ENCODE measurements around the gene ASIC5. TPM values are rescaled to one million over a fixed set of nuclear protein-coding genes. Genes with fewer than 3 reads are reported as not detected.
"Not testable (repeated sequence)": the region's sequence is repeated elsewhere in the genome, so short reads cannot be mapped to it uniquely, and the experiment has no call there.

The ASIC5 gene
- total RNA-seq, 1 experiment from 2014 or later, result not detected

DNA sequence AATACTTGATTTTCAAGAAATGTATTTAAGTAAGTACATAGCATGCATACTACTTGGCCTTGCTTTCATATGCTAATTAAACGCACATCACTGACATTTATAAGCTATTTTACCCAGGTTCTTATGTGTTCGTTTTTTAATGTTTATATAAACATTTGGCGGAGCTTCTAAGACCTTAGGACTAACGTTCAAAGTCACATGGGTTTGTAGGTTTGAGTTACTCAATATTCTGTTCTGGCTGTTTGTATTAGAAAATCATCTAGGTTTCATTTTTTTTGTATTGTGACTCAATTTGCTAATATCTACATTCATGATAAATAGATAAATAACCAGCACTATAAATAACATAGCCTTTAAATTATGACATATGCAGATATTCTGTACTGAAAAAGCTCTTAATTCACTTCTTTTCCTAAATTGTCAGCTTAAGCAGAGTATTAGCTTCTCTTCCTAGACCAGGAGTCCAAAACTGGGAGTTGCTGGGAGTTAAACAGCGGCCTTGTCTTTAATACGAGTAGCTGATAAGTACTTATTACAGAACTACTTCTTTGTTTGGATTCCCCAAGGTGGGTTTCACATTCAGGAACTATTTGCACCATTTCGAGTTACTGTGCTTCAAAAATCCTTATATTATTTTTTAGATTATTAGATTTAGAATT is 65.3 kb downstream of the ASIC5 start:
- DNase-seq (ENCODE audit: low spot score), result no peak

DNA sequence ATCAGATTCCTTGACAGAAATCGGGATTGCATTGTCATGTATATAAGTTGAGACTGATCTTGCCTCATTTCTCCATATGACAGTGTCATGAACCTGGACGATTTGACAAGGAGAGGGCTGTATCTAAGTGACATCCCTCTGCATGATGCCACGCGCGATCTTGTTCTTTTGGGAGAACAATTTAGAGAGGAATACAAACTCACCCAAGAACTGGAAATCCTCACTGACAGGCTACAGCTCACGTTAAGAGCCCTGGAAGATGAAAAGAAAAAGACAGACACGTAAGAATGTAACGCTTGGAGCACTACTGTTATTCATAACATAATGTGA is 66.3 kb downstream of the ASIC5 start:
- no peak for DNase-seq (ENCODE audit: low spot score)

DNA sequence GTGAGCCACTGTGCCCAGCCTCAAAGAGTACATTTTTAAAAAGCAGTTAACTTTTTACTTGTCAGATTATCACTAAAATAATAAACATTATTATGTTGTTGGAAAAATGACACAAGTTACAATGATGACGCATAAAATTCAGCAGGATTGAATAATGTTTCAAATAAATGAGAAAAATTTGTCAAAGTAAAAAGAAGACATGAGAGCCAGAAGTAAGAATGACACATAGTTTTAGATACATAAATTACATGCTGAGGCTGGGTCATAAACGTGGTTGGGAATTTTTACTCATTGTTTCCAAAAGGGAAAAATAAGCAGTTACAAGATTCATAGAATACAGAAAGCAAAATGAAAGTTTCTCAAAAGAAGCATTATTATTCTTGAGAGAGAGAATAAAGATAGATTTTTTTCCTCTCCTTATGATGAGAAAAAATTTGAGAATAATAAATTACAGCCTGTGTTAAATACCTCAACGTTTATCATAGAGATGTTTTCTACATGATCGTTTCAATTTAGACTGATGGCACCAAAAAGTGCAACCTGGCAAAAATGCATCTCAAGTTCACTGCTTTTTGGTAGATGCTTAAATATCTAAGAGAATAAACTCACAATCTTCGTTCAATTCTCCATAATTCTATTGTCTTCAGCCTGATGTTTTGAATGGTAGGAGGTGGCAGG is 66.8 kb downstream of the ASIC5 start:
- DNase-seq (ENCODE audit: low spot score), result no peak

DNA sequence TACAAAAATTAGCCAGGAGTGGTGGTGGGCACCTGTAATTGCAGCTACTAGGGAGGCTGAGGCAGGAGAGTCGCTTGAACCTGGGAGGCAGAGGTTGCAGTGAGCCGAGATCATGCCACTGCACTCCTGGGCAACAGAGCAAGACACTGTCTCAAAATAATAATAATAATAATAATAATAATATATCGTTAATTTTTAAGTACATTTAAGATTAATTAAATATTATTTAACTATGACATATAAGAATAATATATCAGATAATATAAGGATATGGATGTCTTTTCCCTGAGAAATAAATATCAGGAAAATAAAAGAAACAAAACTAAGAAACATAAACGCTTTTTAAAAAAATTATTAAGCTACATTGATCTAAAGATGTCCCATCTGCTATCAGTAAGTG is 68.5 kb downstream of the ASIC5 start:
- not testable (repeated sequence) for DNase-seq (ENCODE audit: low spot score)

DNA sequence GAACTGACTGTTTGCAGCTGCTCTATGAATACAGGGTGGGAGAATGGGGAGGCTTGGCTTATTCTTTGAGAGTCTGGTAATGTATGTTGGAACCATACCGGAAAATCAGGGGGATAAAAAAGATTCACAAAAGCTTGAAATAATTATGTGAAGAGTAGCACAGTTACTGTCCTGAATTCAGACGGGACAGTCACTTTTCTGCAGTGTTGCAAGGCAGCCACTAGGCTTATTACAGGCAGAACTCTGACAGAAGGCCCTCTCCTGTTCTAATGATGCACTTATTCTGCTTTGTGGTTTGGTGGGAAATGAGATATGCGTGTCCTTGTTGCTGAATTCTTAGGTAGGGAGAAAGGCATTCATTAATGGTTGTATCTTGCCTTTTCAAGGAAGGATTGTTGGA is 70.1 kb downstream of the ASIC5 start:
- peak; percentile 79 for DNase-seq (ENCODE audit: low spot score)

DNA sequence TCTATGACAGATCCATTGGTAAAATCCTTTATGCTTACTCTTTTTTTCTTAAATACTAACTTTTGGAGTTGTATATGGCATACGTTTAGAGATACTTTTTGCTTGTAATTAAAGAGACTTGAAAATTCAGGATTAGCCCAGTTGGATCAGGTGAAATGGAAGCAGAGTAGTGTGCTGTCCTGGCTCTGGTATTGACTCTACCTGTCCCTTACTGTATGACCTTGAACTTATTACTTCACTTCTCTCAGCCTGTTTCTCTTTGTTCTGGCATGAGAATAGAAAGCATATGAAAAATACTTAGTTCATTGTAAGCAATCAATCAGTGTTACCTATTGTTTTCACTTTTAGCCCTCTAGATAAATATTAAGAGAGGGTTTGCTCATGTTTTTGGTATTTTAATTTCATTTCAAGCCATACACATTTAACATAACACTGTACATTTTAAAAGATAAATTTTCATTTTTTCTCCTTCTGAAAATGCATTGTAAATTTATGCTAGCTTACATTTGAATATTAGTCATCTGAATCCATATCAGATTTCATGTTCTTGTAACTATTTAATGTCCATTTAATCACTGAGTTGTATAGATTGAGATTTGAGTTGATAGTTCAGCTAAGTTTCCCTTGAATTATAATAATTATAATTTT is 71.4 kb downstream of the ASIC5 start:
- no peak for DNase-seq (ENCODE audit: low spot score)

DNA sequence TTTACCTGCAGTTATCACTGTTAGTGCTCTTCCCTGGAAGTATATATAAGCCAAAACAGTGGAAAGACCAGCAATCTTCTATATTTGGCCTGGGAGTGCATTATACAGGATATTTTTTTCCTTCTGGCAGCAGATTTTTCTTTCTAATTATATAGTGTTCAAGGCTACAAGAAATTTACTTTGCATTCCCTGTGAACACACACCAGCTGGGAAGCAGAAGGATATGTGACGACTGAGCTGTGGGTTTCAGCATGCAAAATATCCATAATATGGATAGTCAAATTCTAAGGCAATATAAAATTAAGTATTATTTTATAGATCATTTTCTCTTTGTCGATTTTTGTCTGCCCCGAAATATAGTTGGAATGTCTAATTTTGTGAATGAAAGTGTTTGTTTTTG is 76.1 kb downstream of the ASIC5 start:
- DNase-seq (ENCODE audit: low spot score), result no peak

DNA sequence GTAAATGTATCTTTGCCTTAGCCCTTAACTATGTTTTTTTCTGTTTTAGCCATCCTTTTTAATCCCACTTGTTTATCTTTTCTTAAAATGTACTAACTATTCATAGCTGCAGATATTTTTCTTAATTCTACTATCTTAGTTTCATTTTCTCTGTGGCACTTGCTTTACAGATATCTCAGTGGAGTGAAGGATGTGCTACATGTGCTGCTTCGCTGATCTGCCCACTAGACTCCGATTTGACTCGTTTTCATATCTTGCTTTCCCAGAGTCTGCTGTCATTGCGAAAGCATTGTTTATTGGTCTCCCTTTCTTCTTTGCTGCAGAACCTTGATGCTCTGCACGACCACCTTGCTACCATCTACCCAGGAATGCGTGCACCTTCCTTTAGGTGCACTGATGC is 76.7 kb downstream of the ASIC5 start:
- DNase-seq (ENCODE audit: low spot score), result no peak

DNA sequence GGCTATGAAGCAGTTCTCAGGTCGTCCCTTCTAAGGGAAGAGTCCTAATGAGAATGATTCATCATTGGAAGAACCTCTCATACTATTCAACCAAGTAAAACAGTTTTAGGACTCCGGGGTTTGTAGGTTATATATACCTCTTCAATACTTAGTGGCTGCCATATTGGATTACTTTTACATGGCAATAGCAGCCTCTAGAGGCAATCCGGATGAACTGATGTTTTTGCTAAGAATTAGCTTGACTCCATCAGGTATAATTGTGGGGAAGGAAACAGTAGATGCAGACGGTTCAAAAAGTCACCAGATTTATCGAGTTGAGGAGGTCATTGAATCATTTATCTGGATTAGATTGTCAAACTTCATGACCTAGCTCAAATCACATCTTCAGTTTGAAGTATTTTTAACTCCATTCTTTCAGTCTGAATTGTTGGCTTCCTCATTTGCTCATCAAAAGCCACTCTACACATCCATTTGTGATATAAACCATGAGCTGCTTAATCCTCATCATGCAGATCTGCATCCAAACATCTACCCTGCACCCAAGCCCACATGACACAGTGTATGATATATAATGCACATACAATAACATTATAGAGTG is 78.9 kb downstream of the ASIC5 start:
- DNase-seq (ENCODE audit: low spot score), result peak; percentile 71

DNA sequence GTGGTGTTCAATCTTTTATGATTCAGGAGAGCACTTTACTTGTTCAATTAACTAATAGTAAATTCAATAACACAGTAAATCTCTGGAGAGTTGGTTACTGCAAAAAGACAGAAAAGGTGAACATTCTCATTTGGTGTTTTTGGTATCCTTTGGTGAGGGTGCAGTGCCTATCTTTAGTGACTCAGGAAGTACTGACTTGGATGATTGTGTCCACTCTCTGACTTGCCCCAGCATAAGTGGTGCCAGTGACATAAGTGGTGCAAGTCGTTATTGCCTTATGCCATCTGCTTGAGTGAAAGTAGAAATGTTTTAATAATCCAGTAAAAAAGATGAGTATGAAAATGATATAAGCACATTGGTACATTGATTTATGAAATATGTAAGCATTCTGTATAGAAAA is 80.2 kb downstream of the ASIC5 start:
- no peak for DNase-seq (ENCODE audit: low spot score)

DNA sequence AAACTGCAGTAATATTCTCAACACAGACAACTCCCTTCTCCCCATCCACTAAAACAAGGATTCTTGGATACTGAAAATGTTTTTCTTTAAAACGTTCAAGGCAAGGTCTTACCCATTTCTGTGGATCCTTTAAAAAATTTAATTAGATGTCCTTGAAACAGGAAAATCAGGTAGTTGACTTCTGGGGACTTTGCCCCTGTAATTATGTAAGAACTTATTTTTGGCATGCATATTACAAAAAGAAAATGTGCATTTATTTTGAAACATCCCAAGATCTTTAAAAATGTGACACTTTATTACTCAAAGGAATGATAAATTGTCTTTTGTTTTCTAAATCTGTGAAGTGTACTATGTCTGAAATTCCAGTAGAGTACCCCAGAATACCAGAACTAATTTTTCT is 81.4 kb downstream of the ASIC5 start:
- DNase-seq (ENCODE audit: low spot score), result no peak

DNA sequence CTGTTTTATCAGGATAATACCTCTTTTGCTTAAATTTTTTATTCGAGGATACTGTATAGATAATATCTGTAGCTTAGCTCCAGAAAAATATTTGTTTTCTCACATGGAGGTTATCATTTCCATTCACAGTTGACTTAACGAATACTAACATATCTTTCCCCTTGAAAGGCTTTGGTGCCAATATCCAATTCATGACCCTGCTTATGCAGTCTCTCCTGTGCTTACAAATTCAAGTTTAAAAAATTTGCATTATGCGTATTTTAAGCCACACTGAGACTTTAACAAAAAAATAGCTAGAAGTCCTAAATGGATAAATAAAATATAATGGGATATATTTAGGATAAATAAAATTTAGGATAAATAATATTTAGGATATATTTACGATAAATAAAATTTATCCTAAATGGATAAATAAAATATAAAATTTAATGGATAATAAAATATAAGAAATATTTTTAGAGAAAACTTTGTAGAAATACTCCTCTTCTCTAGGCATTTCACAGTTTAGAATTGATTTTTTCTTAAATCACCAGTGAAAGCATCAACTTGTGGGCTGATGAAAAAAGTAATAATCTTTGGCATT is 84.7 kb downstream of the ASIC5 start:
- DNase-seq (ENCODE audit: low spot score), result no peak

DNA sequence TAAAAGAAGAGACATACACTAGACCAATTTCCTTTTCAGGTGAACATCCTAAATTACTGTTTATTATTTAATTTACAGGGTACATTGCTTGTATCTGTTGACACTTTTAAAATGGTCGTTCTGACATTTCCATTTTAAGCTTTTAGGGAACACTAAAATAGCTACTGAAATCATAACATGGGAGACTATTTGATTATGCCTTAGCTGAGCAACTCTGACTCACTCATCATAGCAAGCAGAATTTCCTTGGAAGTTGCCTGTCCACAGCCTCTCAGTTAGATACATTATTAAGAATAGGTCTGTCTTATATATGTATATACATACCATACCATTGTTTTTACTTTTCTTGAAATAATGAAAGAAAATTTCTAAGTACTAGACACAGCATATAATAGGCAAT is 85.3 kb downstream of the ASIC5 start:
- DNase-seq (ENCODE audit: low spot score), result no peak

Other genes with a start within 250 kb of the ASIC5 start
- 3.1 TPM in 2 replicates for gene GUCY1A1, start 199.4 kb downstream of the ASIC5 start, total RNA-seq (2014; rRNA removed; shearing (Covaris generic))
- gene GUCY1B1, start 107.3 kb downstream of the ASIC5 start, total RNA-seq (2014; rRNA removed; shearing (Covaris generic)), result 10.4 and 13.0 TPM in 2 replicates
- gene TDO2, start 37.4 kb upstream of the ASIC5 start, total RNA-seq (2014; rRNA removed; shearing (Covaris generic)), result 3.2 and 6.2 TPM in 2 replicates
- gene CTSO, start 87.6 kb upstream of the ASIC5 start, total RNA-seq (2014; rRNA removed; shearing (Covaris generic)), result 8.1 and 9.6 TPM in 2 replicates